Heart right ventricle (tissue), 16 donors: ENCODE results near the gene PSD4. TPM values are rescaled to one million over a fixed set of nuclear protein-coding genes. Genes with fewer than 3 reads are reported as not detected.

Experiments
- ATAC-seq, 8 donors: fragments of 200-7000 bp; cut with Tn5 transposase; one replicate each; pipeline ENCODE4 v1.9.1; 2020; ENCODE audit warnings: mild to moderate bottlenecking in 8 of 8, moderate library complexity in 8 of 8, moderate number of reproducible peaks in 1 of 8
- DNase-seq, 2 donors: peaks; one replicate each; pipeline ENCODE4 v3.0.0-alpha.2; 2020
- H3K27ac ChIP-seq, 10 donors: fragments of 200-600 bp; sonication (generic) in 2 of 10; one replicate each; pipeline versions ENCODE4 v1.5.0 to v1.8.0; 2020 to 2022; ENCODE audit warnings: mild to moderate bottlenecking in 3 of 10
- H3K27me3 ChIP-seq, 7 donors: fragments of 200-600 bp; one replicate each; pipeline ENCODE4 v1.8.0; 2021 to 2022; ENCODE audit warnings: mild to moderate bottlenecking in 2 of 7
- H3K36me3 ChIP-seq, 9 donors: fragments of 200-600 bp; sonication (generic) in 1 of 9; one replicate each; pipeline versions ENCODE4 v1.5.0 to v1.8.0; 2020 to 2022; ENCODE audit warnings: mild to moderate bottlenecking in 2 of 9
- H3K4me1 ChIP-seq, 9 donors: fragments of 200-600 bp; sonication (generic) in 1 of 9; one replicate each; pipeline versions ENCODE4 v1.5.0 to v1.8.0; 2020 to 2022; ENCODE audit warnings: mild to moderate bottlenecking in 4 of 9
- H3K4me3 ChIP-seq, 10 donors: fragments of 200-600 bp; sonication (generic) in 2 of 10; one replicate each; pipeline versions ENCODE4 v1.5.0 to v1.8.0; 2020 to 2022; ENCODE audit warnings: mild to moderate bottlenecking in 7 of 10, moderate library complexity in 2 of 10
- H3K9me3 ChIP-seq, 11 donors: fragments of 200-600 bp in 10 of 11; sonication (generic) in 2 of 11; one replicate each; pipeline versions ENCODE4 v1.5.0 to v1.8.0; 2013 to 2022; ENCODE audit warnings: mild to moderate bottlenecking in 2 of 11, control low read depth in 1 of 11, moderate library complexity in 1 of 11
- CTCF ChIP-seq, 9 donors: fragments of 200-600 bp; sonication (generic) in 2 of 9; IDR thresholded peaks; one replicate each; pipeline versions ENCODE4 v1.5.0 to v1.8.0; 2021 to 2022; ENCODE audit warnings: antibody characterized with exemption in 9 of 9, mild to moderate bottlenecking in 5 of 9, moderate library complexity in 1 of 9
- WGBS, 2 donors: extraction: QIAGEN DNeasy Blood & Tissue Kit; methylation state at CpG; one replicate each; pipeline ENCODE4 v1.1.7; 2013; ENCODE audit warnings: inconsistent platforms in 1 of 2; 5-methylcytosine and 5-hydroxymethylcytosine counted together
- intact Hi-C, 10 donors: fragments of 100-400 bp; cut with DNase I; formaldehyde crosslinking; loops; one replicate each; pipeline versions ENCODE4 v1.11.1 to v1.14.2; 2022
- polyA plus RNA-seq, 2 donors: library from polyadenylated mRNA; stranded (reverse); fragments of 200-250 nt; gene quantifications; one replicate each; pipeline ENCODE4 v1.2.3, GENCODE V29; 2013
- total RNA-seq, 10 donors: library from RNA; stranded (reverse); fragmentation: NEBNext Ultra II Directional in 3 of 10; extraction: Animal tissue kit (Norgen Biotek cat#: 25700) in 3 of 10; gene quantifications; one replicate each; pipeline versions ENCODE4 v1.2.1 to v1.2.4, GENCODE V29; 2021 to 2023
- donor health status: Arrhythmogenic right ventricular cardiomyopathy.
- donor health status: ischemic (EF 13 %, LVEDD 7.1; RV severe dilation, severe dysfunction).
- donor health status: healthy with polysubstance abuse.
- donor health status: DM: no; HTN: yes; CAD: no.
- donor health status: DM: no; HTN: no; CAD: no.
- donor health status: ischemic (EF 25% LVEDD 6.9; RV normal size, moderate dysfunction).
- donor health status: ischemic (EF 25% LVEDD 5.7; RV mildly dilated, moderate dysfunction).
- donor health status: healthy.
- donor health status: DM: yes; HTN: yes; CAD: no.
- donor health status: Ischemic cardiomyopathy.
- donor health status: ischemic (EF 35%, LVEDD 5.7; RV mildly dilated, moderate dysfunction).
- donor health status: nonischemic (EF 11% LVEDD 7.7; RV severe dilation, severe dysfunction).
- donor health status: DM: yes; HTN: yes; CAD: no.
- donor health status: PGD.
- donor health status: ischemic (EF 29% LVEDD 5.4; RV normal size, mild dysfunction).
- donor health status: nonischemic (EF 23%, LVEDD 6.1; RV moderate dilation, normal function).

PSD4 gene
- total and polyA plus RNA-seq, 12 donors: 1.0 to 13.0 (median 1.7) TPM

DNA sequence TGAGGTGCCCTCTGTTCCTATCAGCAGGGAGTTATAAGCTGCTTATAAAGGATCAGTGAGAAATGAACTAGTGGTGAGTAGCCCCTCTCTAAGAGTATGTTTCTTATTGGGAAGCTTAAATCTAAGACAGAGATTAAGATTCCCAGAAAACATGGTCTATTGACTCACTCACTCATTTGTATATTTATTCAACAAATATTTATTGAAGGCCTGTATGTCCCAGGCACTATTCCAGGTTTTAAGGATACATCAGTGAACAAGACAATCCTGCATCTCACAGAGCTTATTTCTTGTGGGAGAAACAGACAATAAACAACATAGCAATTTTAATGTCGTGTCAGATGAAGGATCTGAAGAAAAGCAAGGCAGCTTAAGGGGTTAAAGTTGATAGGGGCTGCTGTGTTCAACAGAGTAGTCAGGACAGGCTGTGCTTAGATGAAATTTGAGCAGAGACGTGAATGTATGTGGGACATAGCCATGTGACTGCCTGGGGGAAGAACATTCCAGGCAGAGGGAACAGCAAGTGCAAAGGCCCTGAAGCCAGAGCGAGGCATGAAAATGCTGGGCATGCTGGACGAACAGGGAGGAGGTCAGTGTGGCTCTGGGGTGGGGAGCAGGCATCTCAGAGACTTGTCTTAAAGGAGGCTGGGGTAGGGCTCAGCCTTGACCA is 14.8 kb upstream of the PSD4 start:
- no peak for DNase-seq
- peaks cover 0 to 11% (median 0%) of the 10 kb centered on the region in 9 donors for H3K4me1 ChIP-seq
- H3K27ac ChIP-seq: no peak overlapping the region
- TF ChIP-seq CTCF (IDR thresholded peaks at IDR 0.05): no peak
- H3K9me3 ChIP-seq: no peaks in the 10 kb centered on the region
- peaks cover 0 to 42% (median 27%) of the 10 kb centered on the region in 7 donors for H3K27me3 ChIP-seq
- intact Hi-C loops: no loop called here
- peak in 1 of 8 donors; percentile 12 for ATAC-seq
- no peaks in the 10 kb centered on the region for H3K36me3 ChIP-seq
- no peak overlapping the region for H3K4me3 ChIP-seq
- WGBS, 2 donors: 81 to 89% methylated on average over 4 of the region's 4 CpGs

DNA sequence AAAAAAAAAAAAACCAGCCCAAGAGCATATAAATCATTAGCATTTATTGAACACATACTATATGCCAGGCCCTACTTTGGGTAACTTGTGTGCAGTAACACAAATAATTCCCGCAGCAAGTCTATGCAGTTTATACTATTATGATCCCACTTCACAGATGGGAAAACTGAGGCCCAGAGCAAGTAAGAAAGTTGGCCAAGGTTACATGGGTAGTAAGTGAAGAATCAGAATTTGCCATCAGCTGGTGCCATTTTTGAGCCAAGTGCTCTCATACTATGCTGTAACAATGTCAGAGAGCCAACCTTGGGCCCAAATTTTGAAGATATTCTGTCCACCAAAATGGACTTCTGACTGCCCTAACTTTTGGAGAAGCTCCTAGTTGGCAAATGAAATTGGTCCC is 13.5 kb upstream of the PSD4 start:
- Histone ChIP-seq H3K27ac (no peak overlapping the region), H3K27me3 (peaks cover 0 to 34% (median 22%) of the 10 kb centered on the region in 7 donors), H3K4me3 (no peak overlapping the region), H3K36me3 (no peaks in the 10 kb centered on the region), H3K9me3 (no peaks in the 10 kb centered on the region), H3K4me1 (peaks cover 0 to 11% (median 0%) of the 10 kb centered on the region in 9 donors)
- 97% methylated on average over 1 of the region's 1 CpG for WGBS, 2 donors
- ATAC-seq: no peak
- DNase-seq: no peak
- TF ChIP-seq CTCF (IDR thresholded peaks at IDR 0.05): no peak
- intact Hi-C loops: no loop called here

DNA sequence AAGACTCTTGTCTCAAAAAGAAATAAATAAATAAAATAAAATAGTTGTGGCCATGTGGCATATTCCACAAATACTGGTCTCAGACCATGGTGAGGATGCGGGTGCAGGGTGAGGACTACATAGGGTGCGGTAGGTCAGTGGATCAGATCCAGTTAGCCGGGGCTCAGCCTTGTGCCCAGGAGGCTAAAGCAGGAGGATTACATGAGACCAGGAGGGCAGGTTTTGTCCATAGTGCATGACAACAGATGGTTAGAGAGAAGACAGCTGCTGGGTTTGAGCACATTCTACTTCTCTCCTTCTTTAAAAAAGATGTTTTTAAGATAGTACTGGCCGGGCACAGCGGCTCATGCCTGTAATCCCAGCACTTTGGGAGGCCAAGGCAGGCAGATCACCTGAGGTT is 12.8 kb upstream of the PSD4 start:
- H3K9me3 ChIP-seq: no peaks in the 10 kb centered on the region
- H3K27ac ChIP-seq: no peak overlapping the region
- TF ChIP-seq CTCF (IDR thresholded peaks at IDR 0.05): no peak
- DNase-seq (no peak), ATAC-seq (no peak)
- intact Hi-C loops: no loop called here
- no peak overlapping the region for H3K4me3 ChIP-seq
- no peaks in the 10 kb centered on the region for H3K36me3 ChIP-seq
- 89 to 94% methylated on average over 5 of the region's 5 CpGs for WGBS, 2 donors
- peaks cover 0 to 11% (median 0%) of the 10 kb centered on the region in 9 donors for H3K4me1 ChIP-seq
- H3K27me3 ChIP-seq: peaks cover 0 to 27% (median 21%) of the 10 kb centered on the region in 7 donors

DNA sequence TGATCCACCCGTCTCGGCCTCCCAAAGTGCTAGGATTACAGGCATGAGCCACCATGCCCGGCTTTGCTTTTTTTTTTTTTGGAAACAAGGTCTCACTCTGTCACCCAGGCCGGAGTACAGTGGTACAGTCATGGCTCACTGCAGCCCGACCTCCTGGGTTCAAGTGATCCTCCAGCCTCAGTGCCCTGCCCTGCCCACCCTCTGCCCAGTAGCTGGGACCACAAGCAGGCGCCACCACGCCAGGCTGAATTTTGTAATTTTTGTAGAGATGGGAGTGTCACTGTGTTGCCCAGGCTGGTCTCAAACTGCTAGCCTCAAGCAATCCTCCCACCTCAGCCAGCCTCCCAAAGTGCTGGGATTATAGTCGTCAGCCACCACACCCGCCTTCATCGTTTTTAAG is 11.6 kb upstream of the PSD4 start:
- no peak for TF ChIP-seq CTCF (IDR thresholded peaks at IDR 0.05)
- Histone ChIP-seq H3K9me3 (no peaks in the 10 kb centered on the region), H3K27ac (no peak overlapping the region), H3K27me3 (peaks cover 0 to 18% (median 11%) of the 10 kb centered on the region in 7 donors), H3K36me3 (no peaks in the 10 kb centered on the region), H3K4me3 (no peak overlapping the region), H3K4me1 (peaks cover 0 to 12% (median 0%) of the 10 kb centered on the region in 9 donors)
- DNase-seq: no peak
- 88 to 92% methylated on average over 10 of the region's 10 CpGs for WGBS, 2 donors
- ATAC-seq: no peak
- intact Hi-C loops: no loop called here
